ENCODE measurements around the gene CD164.
"Not testable (repeated sequence)": the region's sequence is repeated elsewhere in the genome, so short reads cannot be mapped to it uniquely, and the experiment has no call there.

Gene CD164

GRCh38 chr6:109374326-109374892 lies 7.9 kb downstream of the CD164 start:
- DNase-seq (ENCODE audit: low read depth in 2 of 2) = no peak

- peak; percentile 21 to 25 for DNase-seq (ENCODE audit: low read depth in 2 of 2)
Measured at GRCh38 chr6:109373762-109374161, 8.5 kb downstream of the CD164 start.

DNA sequence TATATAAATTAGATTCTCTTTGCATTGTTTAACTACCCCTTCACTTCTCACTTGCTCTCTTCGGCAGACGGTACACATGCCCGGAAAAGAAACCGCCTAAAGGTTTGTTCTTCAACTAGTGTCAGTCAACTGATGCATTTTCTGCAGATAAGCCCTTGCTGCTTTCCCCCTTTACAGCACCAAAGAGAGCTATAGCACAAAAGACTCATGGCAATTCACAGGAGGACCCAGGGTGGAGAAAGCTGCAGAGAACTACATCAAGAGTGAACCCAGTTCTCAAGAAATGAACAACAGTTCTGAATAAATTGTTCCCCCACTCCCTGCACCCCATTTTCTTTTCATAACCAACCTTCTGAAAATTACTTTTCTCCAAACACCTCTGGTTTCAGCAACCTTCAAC lies 8.9 kb downstream of the CD164 start:
- DNase-seq (ENCODE audit: low read depth in 2 of 2) = no peak

DNA sequence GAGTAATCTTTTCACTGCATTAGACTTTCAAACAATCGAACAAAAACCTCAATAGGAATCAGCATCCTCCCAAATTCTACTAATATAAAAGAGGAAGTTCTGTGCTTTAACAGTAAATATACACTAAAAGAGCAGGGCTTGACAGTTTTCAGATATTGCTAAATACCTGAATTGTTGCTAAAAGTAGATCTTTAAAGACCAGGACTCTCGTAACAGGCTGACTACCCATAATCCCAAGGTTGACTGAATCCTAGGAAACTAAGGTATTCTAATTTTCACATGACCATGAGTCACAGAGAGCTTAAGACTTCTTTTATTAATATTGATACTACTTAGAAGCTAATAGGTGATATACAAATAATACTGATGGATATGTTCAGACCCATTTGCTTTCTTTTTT lies 10.1 kb downstream of the CD164 start:
- DNase-seq (ENCODE audit: low read depth in 2 of 2) = no peak

DNA sequence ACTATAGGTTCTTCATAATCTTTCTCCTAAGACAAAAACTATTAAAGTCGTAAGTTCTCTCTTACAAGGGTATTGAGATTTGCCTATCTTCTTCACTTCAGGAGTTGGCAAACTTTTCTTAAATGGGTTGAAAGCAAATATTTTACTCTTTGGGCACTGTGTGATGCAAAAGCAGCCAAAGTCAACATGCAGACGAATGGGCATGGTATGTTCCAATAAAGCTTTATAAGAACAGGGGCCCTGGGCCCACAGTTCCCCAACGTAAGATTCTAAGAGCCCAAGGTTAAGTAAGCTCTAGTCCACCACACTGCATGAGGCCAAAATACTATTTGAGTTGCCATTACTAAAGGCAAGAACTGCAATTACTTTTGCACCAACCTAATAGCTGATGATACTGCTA lies 11.5 kb downstream of the CD164 start:
- DNase-seq (ENCODE audit: low read depth in 2 of 2) = no peak

DNA sequence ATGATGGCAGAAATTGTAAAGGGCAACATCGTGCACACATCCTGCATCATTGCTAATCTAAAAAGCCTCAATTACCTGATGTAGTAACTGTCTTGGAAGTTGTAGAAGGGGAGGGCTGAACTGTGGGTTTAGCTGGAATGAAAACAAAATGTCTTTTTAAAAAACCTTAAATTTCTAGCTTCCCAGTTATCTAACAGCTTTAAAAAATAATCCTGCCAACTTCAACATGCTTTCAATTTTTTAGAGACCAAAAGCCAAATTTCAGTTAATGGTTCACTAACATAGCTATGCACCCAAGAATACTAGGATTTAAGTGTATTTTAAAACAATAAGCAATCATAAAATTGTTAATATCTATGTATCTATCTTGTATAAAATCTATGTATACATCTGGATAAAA lies 11.9 kb downstream of the CD164 start:
- no peak for DNase-seq (ENCODE audit: low read depth in 2 of 2)

DNA sequence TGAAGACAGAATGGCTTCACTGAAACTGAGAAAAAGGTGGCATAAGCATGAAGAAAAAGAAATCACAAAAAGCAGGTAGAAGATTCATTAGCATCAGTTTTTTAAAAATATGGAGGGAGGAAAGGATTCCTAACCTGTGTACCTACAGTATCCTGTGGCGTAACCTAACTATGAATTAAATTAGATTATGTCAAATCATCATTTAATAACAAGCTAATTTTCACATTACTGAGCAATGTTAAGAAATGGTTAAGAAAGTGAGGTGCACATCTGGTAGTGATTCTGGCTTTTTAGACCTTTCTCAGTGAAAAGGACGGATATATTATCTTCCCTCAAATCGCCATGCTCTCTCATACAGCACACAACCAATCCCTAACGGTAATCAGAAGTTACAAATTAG lies 12.5 kb downstream of the CD164 start:
- no peak for DNase-seq (ENCODE audit: low read depth in 2 of 2)

DNA sequence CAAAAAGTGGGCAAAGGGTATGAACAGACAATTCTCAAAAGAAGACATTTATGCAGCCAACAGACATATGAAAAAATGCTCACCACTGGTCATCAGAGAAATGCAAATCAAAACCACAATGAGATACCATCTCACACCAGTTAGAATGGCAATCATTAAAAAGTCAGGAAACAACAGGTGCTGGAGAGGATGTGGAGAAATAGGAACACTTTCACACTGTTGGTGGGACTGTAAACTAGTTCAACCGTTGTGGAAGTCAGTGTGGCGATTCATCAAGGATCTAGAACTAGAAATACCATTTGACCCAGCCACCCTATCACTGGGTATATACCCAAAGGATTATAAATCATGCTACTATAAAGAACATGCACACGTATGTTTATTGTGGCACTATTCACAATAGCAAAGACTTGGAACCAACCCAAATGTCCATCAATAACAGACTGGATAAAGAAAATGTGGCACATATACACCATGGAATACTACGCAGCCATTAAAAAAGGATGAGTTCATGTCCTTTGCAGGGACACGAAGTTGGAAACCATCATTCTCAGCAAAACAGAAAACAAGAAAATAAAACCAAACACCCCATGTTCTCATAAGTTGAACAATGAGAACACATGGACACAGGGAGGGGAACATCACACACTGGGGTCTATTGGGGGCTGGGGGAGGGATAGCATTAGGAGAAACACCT lies 17.7 kb downstream of the CD164 start:
- not testable (repeated sequence) for DNase-seq (ENCODE audit: low read depth in 2 of 2)

DNA sequence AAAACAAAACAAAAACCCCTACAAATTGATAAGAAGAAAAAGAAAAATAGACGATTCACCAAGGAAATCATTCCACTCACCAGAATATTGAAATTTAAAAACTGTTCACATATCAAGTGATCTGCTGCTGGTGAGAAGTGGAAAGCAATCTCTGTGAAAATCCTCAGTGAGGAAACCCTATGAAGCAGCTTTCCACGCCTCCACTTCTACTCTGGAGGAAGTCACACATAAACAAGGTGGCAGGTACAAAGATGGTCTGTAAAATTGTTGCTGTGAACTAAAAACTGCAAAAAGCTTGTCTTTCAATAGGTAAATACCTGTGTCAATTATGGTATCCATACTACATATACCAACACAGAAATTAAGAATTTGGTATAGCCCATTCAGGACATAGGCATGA lies 18.5 kb downstream of the CD164 start:
- DNase-seq (ENCODE audit: low read depth in 2 of 2) = no peak

DNA sequence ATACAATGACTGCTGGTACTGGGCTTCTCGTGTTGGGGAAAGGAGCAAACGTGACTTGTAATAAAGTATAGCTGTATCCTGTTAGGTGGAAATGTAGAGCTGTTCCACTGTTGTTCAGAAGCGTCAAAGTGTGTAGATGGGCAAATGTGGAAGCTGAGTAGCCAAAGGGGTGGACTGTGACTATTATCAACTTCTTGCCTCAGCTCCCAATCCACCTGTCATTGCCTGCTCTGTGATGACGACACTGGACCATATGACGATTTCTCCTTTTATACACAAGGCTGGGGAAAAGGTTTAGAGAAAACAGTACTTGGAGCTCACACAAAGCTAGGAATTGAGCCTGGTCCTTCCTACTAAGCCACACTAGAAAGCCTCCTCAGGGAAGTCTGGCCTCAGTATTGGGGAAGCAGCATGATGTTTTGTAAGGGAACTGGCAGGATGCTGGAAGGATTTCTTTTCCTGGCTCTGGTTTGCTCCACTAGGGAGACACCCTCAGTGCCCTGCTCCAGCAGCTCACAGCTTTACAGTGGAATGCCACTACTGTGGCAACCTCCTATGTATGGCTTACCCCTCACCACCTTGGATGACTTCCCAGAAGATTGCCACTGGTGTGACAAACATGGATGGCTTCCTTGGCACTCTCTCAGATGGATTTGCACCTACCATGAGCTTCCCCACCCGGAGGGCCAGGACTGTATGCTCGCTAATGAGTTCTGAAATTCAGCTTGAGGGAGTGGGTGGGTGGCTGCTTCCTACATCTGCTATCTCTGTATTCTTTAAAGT lies 20.0 kb downstream of the CD164 start:
- no peak for DNase-seq (ENCODE audit: low read depth in 2 of 2)

GRCh38 chr6:109360791-109361190 lies 21.5 kb downstream of the CD164 start:
- DNase-seq (ENCODE audit: low read depth in 2 of 2) = no peak

- DNase-seq (ENCODE audit: low read depth in 2 of 2) = no peak
Measured at GRCh38 chr6:109360281-109360680, 22.0 kb downstream of the CD164 start.

DNA sequence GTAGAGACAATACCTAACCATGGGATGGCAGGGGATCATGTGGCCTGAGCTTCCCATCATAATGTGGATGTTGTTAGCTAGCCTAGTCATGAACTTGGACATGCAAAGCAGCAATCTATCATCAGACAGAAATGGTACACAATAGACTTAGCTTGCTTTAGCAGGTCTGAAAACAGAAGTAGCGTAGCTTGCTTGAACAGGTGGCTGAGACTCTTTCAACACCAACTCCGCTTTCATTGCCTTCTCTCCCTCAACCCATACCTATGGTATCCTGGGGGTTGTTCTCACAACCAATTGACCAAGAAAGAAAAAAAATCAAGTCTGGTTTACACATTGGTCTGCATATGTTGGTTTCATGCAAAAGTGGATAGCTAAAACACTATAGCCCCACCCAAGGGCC lies 23.0 kb downstream of the CD164 start:
- no peak for DNase-seq (ENCODE audit: low read depth in 2 of 2)

DNA sequence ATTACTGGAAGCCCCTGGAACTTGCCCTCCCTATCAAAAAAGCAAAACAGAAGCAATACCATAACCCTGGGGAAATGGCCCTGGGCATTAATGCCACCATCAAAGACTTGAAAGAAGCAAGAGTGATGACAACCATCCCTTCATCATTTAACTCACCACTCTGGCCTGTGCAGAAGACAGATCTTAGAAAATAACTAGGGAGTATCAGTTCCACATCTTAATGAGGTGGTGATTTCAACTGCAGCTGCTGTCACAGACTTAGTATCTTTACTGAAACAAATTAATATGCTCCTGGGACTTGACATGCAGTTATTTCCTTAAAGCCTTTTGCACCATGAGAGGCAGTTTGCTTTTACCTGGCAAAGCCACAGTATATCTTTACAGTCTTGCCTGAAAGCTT lies 24.1 kb downstream of the CD164 start:
- DNase-seq (ENCODE audit: low read depth in 2 of 2) = no peak

DNA sequence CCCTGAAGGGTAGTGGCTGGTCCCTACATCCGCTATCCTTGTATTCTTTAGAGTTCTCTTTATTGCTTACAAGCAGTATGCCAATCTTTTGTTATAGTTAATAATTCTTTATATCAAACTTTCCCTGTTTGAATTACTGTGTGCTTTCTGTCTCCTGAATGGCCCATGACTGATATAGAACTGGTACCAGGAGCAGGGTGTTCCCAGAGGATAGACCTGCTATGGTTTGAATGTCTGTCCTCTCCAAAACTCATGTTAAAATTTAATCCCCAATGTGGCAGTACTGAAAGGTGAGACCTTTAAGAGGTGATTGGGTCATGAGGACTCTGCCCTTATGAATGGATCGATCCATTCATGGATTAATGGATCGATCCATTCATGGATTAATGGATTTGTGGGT lies 26.0 kb downstream of the CD164 start:
- no peak for DNase-seq (ENCODE audit: low read depth in 2 of 2)

DNA sequence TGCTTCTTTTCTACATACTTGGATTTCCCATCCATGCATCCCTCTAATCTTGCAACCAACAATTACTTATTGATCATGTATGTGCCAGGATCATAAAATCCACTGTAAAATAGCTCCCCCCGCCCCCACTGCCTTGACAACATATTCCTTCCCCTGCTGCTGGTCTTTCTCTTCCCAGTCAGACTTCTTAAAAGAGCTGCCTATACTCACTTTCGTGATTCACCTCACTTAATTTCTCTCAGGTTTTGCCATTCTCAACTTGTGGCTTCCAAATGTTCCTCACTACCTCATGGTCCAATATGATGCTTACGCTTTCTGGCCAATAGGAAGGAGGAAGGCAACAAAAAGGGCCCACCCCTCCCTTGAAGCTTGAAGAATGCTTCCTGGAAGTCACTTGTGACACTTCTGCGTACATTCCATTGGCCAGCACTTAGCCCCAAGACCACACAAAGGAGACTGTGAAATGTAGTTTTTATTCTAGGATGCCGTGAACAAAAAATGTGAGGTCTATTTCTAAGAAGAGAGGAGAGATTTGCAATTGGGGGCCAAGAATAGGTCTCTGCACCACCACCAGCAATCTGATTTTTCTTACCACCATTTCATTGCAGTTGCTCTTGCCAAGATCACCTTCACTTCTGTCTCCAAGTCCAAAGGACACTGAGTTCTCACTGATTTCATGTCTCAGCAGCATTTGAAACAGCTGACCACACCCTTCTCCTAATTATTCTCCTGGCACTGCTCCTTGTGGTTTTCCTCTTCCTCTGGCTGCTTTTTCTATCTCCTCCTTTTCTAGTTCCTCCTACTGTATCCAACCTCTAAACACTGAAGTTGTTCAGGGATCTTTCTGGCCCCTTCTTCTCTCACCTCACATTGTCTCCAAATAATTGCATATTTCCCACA lies 30.8 kb downstream of the CD164 start:
- DNase-seq (ENCODE audit: low read depth in 2 of 2) = no peak

- no peak for DNase-seq (ENCODE audit: low read depth in 2 of 2)
Measured at GRCh38 chr6:109349419-109349987, 32.8 kb downstream of the CD164 start.

DNA sequence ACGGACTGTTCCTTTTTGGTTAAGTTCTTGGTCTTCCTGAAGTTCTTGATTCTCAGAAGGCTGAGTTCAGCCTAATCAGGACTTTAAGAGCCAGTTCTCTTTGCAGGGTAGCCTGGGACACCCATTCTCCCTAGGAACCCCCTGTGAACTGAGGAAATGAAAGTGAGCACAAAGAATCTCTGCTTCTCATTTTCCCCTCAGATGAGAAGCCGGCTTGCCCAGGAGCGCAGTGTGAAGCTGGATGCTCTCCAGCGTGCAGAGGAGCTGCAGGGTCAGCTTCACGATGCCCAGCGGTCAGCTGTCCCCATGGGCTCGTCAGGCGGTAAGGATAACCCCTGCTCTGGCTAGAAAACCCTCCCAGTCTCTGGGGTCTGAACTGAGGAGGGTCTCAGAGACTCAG lies 34.0 kb downstream of the CD164 start:
- no peak for DNase-seq (ENCODE audit: low read depth in 2 of 2)

- no peak for DNase-seq (ENCODE audit: low read depth in 2 of 2)
Measured at GRCh38 chr6:109347779-109348178, 34.5 kb downstream of the CD164 start.

DNA sequence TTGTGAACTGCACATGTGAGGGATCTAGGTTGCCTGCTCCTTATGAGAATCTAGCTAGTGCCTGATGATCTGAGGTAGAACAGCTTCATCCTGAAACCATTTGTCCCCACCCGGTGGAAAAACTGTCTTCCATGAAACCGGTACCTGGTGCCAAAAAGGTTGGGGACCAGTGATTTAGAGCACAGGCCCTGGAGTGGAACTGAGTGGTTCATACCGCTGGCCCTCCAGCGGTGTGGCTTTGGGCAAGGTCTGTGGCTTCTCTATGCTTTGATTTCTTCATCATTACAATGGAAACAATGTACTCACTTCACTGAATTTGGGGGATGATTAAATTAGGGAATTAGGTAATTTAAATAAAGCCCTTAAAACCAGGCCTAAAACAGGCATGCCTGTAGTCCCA lies 36.3 kb downstream of the CD164 start:
- DNase-seq (ENCODE audit: low read depth in 2 of 2) = no peak

GRCh38 chr6:109344226-109344625 lies 38.0 kb downstream of the CD164 start:
- DNase-seq (ENCODE audit: low read depth in 2 of 2) = no peak

DNA sequence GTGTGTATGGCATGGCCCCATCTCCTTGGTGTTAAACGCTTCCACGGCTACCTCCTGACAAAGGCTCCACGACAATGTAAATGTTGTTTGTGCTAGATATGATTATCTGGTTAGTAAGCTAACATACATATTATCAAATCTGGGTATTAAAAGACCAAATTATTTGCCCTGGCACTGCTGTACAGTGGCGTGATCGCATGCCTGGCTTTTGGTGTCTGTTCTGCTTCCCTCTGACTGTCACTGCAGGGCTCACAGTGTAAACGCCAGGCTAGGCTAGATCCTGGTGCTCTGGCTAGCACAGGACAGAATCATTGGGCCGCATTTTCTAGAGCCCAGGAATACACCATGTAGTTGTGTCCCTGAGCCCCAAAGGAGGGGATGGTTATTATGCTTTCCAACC lies 38.7 kb downstream of the CD164 start:
- no peak for DNase-seq (ENCODE audit: low read depth in 2 of 2)
